Embryonic facial prominence (tissue), 1 donor: ENCODE data around the gene HDAC11.

Source experiments
- DNase-seq: peaks from one replicate; pipeline ENCODE4 v3.0.0-alpha.2; 2016; ENCODE audit errors: extremely low spot score

HDAC11 gene

DNA sequence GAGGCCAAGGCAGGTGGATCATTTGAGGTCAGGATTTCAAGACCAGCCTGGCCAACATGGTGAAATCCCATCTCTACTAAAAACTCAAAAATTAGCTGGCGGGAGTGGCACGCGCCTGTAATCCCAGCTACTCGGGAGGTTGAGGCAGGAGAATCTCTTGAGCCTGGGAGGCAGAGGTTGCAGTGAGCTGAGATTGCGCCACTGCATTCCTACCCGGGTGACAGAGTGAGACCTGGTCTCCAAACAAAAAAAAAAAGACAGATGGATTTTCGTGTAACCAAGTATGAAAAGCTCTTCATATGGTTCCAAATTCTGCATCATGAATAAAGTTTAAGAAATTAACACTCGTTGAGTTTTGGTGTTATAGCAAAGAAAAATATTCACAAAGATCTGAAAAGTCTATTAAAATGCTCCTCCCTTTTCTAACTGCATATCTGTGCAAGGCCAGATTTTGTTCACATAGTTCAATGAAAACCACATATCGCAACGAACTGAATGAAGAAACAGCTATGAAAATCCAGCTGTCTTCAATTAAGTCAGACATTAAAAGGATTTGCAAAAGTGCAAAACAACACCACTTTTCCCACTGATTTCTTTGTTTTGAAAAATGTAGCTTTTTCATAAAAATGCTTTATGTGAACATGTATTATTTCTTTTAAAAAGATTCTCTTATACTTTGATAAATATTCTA lies 45.0 kb downstream of the HDAC11 start:
- DNase-seq = no peak

GRCh38 chr3:13525827-13526625 lies 45.9 kb downstream of the HDAC11 start:
- no peak for DNase-seq

- DNase-seq = no peak
Measured at GRCh38 chr3:13526626-13526949, 46.5 kb downstream of the HDAC11 start.

DNA sequence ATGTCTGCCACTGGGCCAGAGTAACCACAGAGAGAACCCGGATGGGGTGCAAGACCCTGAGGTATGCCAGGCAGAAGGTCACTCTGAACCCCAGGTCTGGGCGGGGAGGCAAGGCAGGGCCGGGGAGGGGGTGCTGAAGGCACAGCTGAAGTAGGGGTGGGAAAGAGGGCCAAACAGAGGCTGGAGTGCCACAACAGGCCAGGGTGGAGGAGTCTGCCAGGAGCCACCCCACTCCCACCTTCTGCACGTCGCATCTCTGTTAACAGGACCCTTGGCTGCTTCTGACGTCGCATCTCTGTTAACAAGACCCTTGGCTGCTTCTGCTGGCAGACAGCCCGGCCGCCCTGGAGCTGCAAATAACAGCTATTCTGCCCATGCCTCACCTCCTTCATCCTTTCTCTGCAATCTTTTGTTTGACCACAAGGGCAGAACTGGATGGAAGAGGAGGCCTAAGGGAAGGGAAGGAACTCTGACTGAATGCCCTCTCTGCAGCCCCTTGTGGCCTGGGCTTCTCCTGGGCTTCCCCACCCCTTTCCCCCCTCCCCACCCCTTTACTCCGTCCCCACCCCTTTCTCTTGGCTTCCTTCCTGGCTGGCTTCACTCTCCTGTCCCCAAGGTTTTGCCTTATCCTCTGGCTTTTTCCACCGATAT lies 48.2 kb downstream of the HDAC11 start:
- DNase-seq = no peak

GRCh38 chr3:13529196-13530112 lies 49.3 kb downstream of the HDAC11 start:
- DNase-seq = no peak

- DNase-seq = no peak
Measured at GRCh38 chr3:13530241-13531009, 50.3 kb downstream of the HDAC11 start.

DNA sequence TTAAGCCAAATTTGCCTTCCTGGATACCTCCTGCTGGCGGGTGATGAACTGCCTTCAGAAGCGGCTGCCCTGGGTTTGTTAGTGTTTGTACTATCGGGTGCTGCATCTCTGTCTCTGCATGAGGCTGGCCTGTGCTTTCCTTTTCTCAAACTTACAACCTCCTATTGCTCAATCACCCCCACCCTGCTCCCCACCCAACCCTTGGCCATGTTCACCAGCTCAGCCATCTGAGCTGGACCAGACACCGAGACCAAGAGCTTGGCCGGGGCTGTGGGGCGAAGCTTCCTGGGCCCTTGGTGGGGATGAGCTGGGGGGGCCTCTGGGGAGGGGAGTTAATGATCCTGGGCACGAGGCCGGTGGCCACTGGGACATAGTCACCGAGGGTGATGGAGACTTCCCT lies 52.0 kb downstream of the HDAC11 start:
- DNase-seq = no peak

DNA sequence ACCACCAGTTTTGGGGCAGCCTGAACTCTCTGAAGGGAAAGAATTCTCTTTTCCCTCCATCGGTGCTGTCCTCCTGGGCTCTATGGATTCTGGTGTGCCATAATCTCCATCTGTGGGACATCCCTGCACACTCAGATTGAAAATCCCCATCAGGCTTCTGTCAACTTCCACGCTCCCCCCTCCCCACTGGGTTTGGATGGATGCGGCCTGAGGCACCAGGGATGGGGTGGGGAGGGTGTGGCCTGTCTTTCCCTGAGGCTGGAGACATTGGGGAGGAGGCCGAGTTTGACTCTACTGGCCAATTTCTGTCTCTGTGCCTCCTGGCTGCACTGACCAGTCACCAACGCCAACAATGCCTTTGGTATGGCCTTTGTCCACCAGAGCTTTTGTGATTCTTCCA lies 52.5 kb downstream of the HDAC11 start:
- no peak for DNase-seq

- no peak for DNase-seq
Measured at GRCh38 chr3:13533885-13534301, 53.8 kb downstream of the HDAC11 start.

- no peak for DNase-seq
Measured at GRCh38 chr3:13535526-13535875, 55.4 kb downstream of the HDAC11 start.

DNA sequence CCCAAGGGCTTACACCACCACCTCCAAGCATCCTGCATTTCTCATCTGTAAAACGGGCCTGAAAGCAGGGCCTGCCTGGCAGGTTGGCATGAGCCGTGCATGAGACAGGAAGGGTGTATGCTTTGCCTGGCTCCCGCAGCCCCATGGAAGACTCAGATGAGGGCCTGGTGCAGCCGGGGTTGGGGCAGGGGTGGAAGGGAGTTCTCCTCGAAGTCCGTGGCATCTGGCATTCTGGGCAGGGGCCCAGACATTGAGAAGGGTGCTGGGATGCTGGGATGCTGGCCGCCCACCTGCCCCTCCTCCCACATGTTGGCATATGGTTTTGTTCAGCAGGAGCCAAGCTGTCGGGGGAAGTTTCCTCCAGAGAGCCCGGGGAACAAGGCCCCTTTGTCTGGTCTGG lies 55.8 kb downstream of the HDAC11 start:
- DNase-seq = no peak

GRCh38 chr3:13536432-13536831 lies 56.3 kb downstream of the HDAC11 start:
- no peak for DNase-seq

DNA sequence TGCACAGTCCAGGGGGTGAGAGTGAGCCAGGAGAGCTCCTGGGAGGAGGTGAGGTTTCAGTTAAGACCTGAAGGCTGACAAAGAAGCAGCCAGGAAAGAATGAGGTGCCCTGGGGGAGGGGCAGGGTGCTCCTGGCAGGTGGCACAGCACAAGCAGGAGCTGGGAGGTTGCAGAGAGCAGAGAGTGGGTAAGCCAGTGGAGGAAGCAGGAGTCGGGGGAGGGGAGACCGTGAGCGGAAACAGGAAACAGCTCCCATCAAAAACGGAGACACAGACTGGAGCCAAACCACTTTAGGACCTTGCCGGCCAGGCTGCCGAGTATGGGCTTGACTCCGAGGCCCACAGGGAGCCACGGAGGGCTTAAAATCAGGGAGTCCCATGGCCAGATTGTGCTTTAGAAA lies 56.7 kb downstream of the HDAC11 start:
- no peak for DNase-seq

DNA sequence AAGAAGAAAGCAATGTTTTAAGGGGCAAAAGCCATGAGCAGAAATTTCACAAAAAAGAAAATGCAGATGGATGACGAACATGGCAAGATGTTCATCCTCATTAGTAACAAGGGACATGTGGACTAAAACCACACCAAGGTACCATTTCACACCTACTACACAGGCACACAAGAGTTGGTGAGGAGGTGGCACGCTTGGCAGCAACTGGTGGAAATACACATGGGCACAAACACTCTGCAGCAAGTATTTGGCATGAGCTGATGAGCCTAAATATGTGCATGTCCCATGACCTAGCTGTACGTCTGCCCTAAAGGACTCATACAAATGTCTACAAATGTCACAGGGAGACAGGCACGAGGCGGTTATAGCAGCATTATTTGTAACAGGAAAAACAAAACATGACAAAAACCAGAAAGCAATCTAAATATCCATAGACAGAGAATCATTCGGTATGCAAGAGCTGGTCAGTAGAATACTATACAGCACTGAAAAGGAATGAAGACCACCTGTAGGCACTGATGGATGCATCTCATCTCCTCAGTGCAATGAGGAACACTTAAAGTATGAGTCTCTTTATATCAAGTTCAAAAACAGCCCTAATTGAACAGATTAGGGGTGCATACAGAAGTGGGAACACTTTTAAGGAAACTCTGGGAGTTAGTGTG lies 57.3 kb downstream of the HDAC11 start:
- DNase-seq = no peak

DNA sequence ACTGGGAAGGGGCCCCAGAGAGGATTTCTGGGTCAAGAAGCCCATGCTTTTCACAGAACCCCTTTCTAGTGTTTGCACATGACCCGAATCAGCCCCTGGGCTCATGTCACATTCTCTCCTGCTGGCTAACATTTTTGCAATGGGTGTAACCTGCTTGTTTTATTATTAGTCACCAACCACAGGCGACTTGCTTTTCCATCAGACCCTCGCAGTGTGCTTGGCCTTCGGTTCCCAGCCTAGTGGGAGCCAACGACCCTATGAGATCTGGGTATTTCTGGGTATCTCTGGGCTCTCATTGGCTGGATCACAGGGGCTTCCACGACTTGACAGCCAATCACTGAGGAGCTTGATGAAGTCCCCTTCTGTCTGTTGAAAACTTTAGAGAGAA lies 57.8 kb downstream of the HDAC11 start:
- no peak for DNase-seq

DNA sequence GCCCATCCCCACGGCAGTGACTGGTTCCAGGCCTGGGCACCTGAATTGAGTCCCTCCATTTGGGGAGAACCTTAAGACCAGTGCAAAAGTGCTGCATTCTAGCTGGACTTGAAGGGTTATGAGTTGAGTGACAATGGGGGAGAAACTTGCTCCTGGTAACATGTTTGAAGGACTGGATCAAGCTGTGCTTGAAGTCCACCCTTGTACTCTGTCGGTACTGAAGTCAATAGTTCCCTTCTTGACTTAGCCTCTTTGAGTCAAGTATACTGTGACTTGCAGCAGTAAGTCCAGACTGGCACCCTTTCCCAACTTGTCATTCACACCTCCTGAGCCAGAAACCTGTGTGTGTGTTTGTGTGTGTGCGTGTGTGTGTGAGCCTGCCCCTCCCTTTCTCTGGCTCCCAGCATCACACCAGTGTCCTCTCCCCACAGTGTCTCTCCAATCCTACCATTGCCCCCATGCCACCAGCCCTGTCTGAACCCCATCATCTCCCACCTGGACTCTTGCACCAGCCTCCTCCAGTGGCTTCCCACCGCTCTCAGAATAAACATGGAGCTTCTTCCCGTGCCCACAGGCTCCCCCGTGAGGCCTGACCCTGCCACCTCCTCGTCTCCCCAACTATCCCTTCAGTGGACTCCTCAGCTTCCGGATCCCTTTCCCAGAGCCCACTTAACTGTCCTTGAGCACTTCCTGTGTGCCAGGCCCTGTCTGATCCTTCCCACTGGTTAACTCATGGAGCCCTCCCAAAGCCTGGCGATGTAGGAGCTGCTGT lies 58.6 kb downstream of the HDAC11 start:
- no peak for DNase-seq

DNA sequence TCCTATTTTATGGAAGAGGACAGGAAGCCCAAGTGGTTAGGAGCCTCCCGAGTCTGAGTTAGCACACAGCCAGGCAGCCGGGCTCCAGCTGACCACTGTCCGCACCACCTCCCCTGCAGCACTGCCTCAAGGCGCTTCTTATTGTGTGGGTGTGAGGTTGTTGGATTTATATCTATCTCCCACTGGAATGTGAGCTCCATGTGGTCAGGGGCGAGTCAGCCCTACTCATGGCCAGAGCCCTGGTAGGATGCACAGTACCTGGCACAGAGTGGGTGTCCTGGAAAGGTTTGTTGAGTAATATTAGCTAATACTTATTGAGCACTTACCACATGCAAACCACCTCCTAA lies 59.2 kb downstream of the HDAC11 start:
- no peak for DNase-seq

DNA sequence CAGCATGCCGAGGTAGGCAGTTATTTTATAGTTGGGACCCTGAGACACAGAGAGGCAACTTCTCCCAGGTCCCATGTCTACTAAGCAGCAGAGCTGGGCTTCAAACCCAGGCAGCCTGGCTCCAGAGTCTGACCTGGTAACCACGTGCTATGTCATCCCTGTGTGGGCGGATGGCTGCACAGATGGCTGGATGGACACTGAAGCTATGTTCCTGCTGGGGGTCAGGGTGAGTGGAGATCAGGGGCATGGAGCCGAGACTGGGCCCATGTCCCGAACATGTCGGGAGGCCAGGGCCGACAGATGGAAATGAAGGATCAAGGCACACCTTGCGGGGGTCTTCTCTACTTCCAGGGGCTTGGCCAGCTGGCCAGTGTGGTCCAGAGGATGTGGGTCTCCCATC lies 59.6 kb downstream of the HDAC11 start:
- no peak for DNase-seq

GRCh38 chr3:13540297-13540995 lies 60.3 kb downstream of the HDAC11 start:
- no peak for DNase-seq

DNA sequence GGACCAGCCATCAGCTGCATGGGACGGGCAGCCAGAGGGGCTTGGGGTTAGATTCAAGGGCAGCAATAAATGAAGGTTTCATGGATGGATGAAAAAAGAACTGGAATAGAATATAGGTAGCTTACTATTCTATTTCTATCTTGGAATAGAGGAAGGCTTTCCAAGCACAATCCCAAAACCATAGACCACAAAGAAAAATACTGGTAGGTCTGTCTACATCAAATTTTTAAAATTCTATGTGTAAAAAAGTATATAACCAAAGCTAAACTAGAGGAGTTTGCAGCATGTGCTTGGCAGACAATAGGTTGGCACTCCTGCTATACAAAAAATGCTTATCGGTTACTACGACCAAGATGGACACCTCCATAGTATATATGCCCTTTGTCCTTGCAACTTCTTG lies 61.6 kb downstream of the HDAC11 start:
- DNase-seq = no peak
